Common myeloid progenitor, CD34-positive (primary cell): Measurements from ENCODE around the gene KCNIP4.

Experiments used
- CTCF ChIA-PET: fragments of 350-600 bp; sonication (Branson Sonifier 250); formaldehyde crosslinking; loops from one replicate; lab custom pipeline; 2021; ENCODE audit warnings: antibody characterized with exemption; lab: Charles Lee
- POLR2A ChIA-PET: fragments of 350-600 bp; sonication (Branson Sonifier 250); formaldehyde crosslinking; loops from one replicate; lab custom pipeline; 2021; ENCODE audit warnings: antibody characterized with exemption; lab: Charles Lee
- DNase-seq, 3 donors: peaks; one replicate each; pipeline versions ENCODE4 v3.0.0 to v3.0.0-alpha.2; 2013
- H3K27ac ChIP-seq, 2 experiments: 1 replicate in 1 of 2; 2 replicates in 1 of 2; pipeline ENCODE4 v1.7.0; 2013; ENCODE audit warnings: inconsistent platforms in 2 of 2, low read length in 2 of 2, mild to moderate bottlenecking in 2 of 2, low read depth in 1 of 2, moderate library complexity in 1 of 2; ENCODE audit not compliant: severe bottlenecking in 2 of 2, insufficient read depth in 1 of 2, poor library complexity in 1 of 2
- H3K27me3 ChIP-seq, 5 experiments: replicated peaks in 2 of 5; 1 replicate in 3 of 5; 2 replicates in 2 of 5; pipeline versions ENCODE4 v1.6.1 to v1.7.0; 2013; ENCODE audit warnings: low read length in 4 of 5, mild to moderate bottlenecking in 2 of 5, moderate library complexity in 2 of 5, inconsistent platforms in 1 of 5; ENCODE audit not compliant: insufficient read depth in 5 of 5, control insufficient read depth in 4 of 5
- H3K36me3 ChIP-seq, 4 experiments: 1 replicate in 2 of 4; 2 replicates in 2 of 4; pipeline versions ENCODE4 v1.6.1 to v1.7.0; 2013; ENCODE audit warnings: low read length in 3 of 4, control low read depth in 1 of 4, mild to moderate bottlenecking in 1 of 4; ENCODE audit not compliant: control insufficient read depth in 4 of 4, insufficient read depth in 4 of 4
- H3K4me1 ChIP-seq, 4 experiments: 1 replicate in 3 of 4; 2 replicates in 1 of 4; pipeline versions ENCODE4 v1.6.1 to v1.7.1; 2013; ENCODE audit warnings: low read length in 3 of 4, mild to moderate bottlenecking in 3 of 4, control low read depth in 1 of 4, inconsistent platforms in 1 of 4, moderate library complexity in 1 of 4; ENCODE audit not compliant: control insufficient read depth in 4 of 4, insufficient read depth in 4 of 4; ENCODE audit errors: control extremely low read depth in 1 of 4
- H3K4me3 ChIP-seq, 7 experiments: 1 replicate in 4 of 7; 2 replicates in 3 of 7; pipeline versions ENCODE4 v1.5.1 to v1.7.0; 2013; ENCODE audit warnings: mild to moderate bottlenecking in 7 of 7, low read length in 6 of 7, moderate library complexity in 6 of 7, inconsistent platforms in 2 of 7, low read depth in 2 of 7, control low read depth in 1 of 7; ENCODE audit not compliant: insufficient read depth in 4 of 7, control insufficient read depth in 1 of 7; ENCODE audit errors: extremely low read depth in 1 of 7
- H3K9me3 ChIP-seq, 5 experiments: 1 replicate in 4 of 5; 2 replicates in 1 of 5; pipeline versions ENCODE4 v1.6.1 to v1.7.1; 2013; ENCODE audit warnings: low read length in 4 of 5, mild to moderate bottlenecking in 2 of 5, inconsistent platforms in 1 of 5, low read depth in 1 of 5, moderate library complexity in 1 of 5; ENCODE audit not compliant: control insufficient read depth in 4 of 5, insufficient read depth in 2 of 5; ENCODE audit errors: control extremely low read depth in 1 of 5
- WGBS: methylation state at CpG from one replicate; pipeline ENCODE4 v1.1.5; 2013; ENCODE audit not compliant: insufficient coverage; 5-methylcytosine and 5-hydroxymethylcytosine counted together

KCNIP4 gene

GRCh38 chr4:21890231-21890630 is 58.3 kb downstream of the KCNIP4 start:
- Histone ChIP-seq H3K4me1 (no peaks in the 10 kb centered on the region), H3K27me3 (no peaks in the 10 kb centered on the region), H3K9me3 (no peaks in the 10 kb centered on the region), H3K36me3 (no peaks in the 10 kb centered on the region), H3K4me3 (no peak overlapping the region), H3K27ac (no peak overlapping the region)
- no peak for DNase-seq
- POLR2A ChIA-PET = no interaction called here
- CTCF ChIA-PET = no interaction called here

- H3K27ac ChIP-seq = no peak overlapping the region
- WGBS = 94% methylated on average over 2 of the region's 3 CpGs
- DNase-seq = no peak
Measured at GRCh38 chr4:21888195-21888976, 60.2 kb downstream of the KCNIP4 start.

GRCh38 chr4:21887481-21887880 is 61.1 kb downstream of the KCNIP4 start:
- Histone ChIP-seq H3K27me3 (no peaks in the 10 kb centered on the region), H3K36me3 (no peaks in the 10 kb centered on the region), H3K9me3 (no peaks in the 10 kb centered on the region), H3K4me3 (no peak overlapping the region), H3K4me1 (no peaks in the 10 kb centered on the region), H3K27ac (no peak overlapping the region)
- no peak for DNase-seq
- POLR2A ChIA-PET = no interaction called here
- CTCF ChIA-PET = no interaction called here
- WGBS = no CpG with 5 or more reads among the region's 1 CpG

More at GRCh38 chr4:21888195-21888976, 60.2 kb downstream of the KCNIP4 start:
- CTCF ChIA-PET = no interaction called here
- H3K27me3 ChIP-seq = no peaks in the 10 kb centered on the region
- POLR2A ChIA-PET = no interaction called here
- H3K4me3 ChIP-seq = no peak overlapping the region
- no peaks in the 10 kb centered on the region for H3K9me3 ChIP-seq
- H3K36me3 ChIP-seq = no peaks in the 10 kb centered on the region
- no peaks in the 10 kb centered on the region for H3K4me1 ChIP-seq

GRCh38 chr4:21885770-21886169 is 62.8 kb downstream of the KCNIP4 start:
- H3K27me3 ChIP-seq = no peaks in the 10 kb centered on the region
- 93% methylated on average over 3 of the region's 5 CpGs for WGBS
- CTCF ChIA-PET = no interaction called here
- H3K4me3 ChIP-seq = no peak overlapping the region
- H3K36me3 ChIP-seq = no peaks in the 10 kb centered on the region
- no peak for DNase-seq
- H3K9me3 ChIP-seq = no peaks in the 10 kb centered on the region
- no peak overlapping the region for H3K27ac ChIP-seq
- POLR2A ChIA-PET = no interaction called here
- no peaks in the 10 kb centered on the region for H3K4me1 ChIP-seq

GRCh38 chr4:21885241-21885640 is 63.3 kb downstream of the KCNIP4 start:
- Histone ChIP-seq H3K4me1 (no peaks in the 10 kb centered on the region), H3K36me3 (no peaks in the 10 kb centered on the region), H3K9me3 (no peaks in the 10 kb centered on the region), H3K27ac (no peak overlapping the region), H3K27me3 (no peaks in the 10 kb centered on the region), H3K4me3 (no peak overlapping the region)
- no peak for DNase-seq
- POLR2A ChIA-PET = no interaction called here
- CTCF ChIA-PET = no interaction called here
- WGBS = 57% methylated on average over 1 of the region's 2 CpGs

- Histone ChIP-seq H3K4me1 (no peaks in the 10 kb centered on the region), H3K27ac (no peak overlapping the region), H3K36me3 (no peaks in the 10 kb centered on the region), H3K27me3 (no peaks in the 10 kb centered on the region), H3K4me3 (no peak overlapping the region), H3K9me3 (no peaks in the 10 kb centered on the region)
- ChIA-PET CTCF (no interaction called here), POLR2A (no interaction called here)
- no peak for DNase-seq
- 100% methylated on average over 2 of the region's 2 CpGs for WGBS
Measured at GRCh38 chr4:21884615-21885014, 64.0 kb downstream of the KCNIP4 start.

- Histone ChIP-seq H3K4me3 (no peak overlapping the region), H3K4me1 (no peaks in the 10 kb centered on the region), H3K27me3 (no peaks in the 10 kb centered on the region), H3K36me3 (no peaks in the 10 kb centered on the region), H3K27ac (no peak overlapping the region), H3K9me3 (no peaks in the 10 kb centered on the region)
- 95% methylated on average over 2 of the region's 4 CpGs for WGBS
- DNase-seq = no peak
- ChIA-PET CTCF (no interaction called here), POLR2A (no interaction called here)
Measured at GRCh38 chr4:21882051-21882839, 66.3 kb downstream of the KCNIP4 start.
